Kidney epithelial cell (primary cell): Measurements from ENCODE around the gene TTC23L. TPM values are rescaled to one million over a fixed set of nuclear protein-coding genes. Genes with fewer than 3 reads are reported as not detected.

Experiments used
- DNase-seq: peaks from one replicate; pipeline ENCODE4 v3.0.0-alpha.2; 2010; ENCODE audit warnings: low read depth
- H3K27me3 ChIP-seq: 2 replicates; pipeline ENCODE4 v1.6.0; 2011; ENCODE audit warnings: low read length; ENCODE audit not compliant: control insufficient read depth, insufficient read depth
- H3K36me3 ChIP-seq: 2 replicates; pipeline ENCODE4 v1.5.1; 2011; ENCODE audit warnings: low read length; ENCODE audit not compliant: control insufficient read depth, insufficient read depth
- H3K4me3 ChIP-seq: 2 replicates; pipeline ENCODE4 v1.5.1; 2011; ENCODE audit warnings: low read depth, mild to moderate bottlenecking, control low read depth, low read length
- CTCF ChIP-seq: IDR thresholded peaks from 2 replicates; pipeline ENCODE4 v1.5.1; 2011; ENCODE audit warnings: mild to moderate bottlenecking, moderate library complexity, low read length, control low read depth, inconsistent platforms; ENCODE audit not compliant: insufficient read depth, poor library complexity, severe bottlenecking
- total RNA-seq: library from RNA; depleted of rRNA; stranded (reverse); fragments of >200 nt; gene quantifications from 2 replicates; pipeline ENCODE4 v1.2.3, GENCODE V29; 2015

Gene TTC23L
- total RNA-seq, 1 donor from 2014 or later: 2.1 TPM

GRCh38 chr5:34834794-34835089, 4.2 kb upstream of the TTC23L start:
- DNase-seq: no peak
- Histone ChIP-seq H3K36me3 (no peaks in the 10 kb centered on the region), H3K27me3 (no peaks in the 10 kb centered on the region), H3K4me3 (no peak overlapping the region)
- TF ChIP-seq CTCF: no peak

GRCh38 chr5:34835664-34836063, 3.3 kb upstream of the TTC23L start:
- no peak for TF ChIP-seq CTCF
- DNase-seq: no peak
- Histone ChIP-seq H3K27me3 (no peaks in the 10 kb centered on the region), H3K4me3 (no peak overlapping the region), H3K36me3 (no peaks in the 10 kb centered on the region)

GRCh38 chr5:34841816-34842215, 2.9 kb downstream of the TTC23L start:
- Histone ChIP-seq H3K4me3 (no peak overlapping the region), H3K36me3 (no peaks in the 10 kb centered on the region), H3K27me3 (no peaks in the 10 kb centered on the region)
- no peak for TF ChIP-seq CTCF
- DNase-seq: no peak

- no peak for TF ChIP-seq CTCF
- no peak for DNase-seq
Measured at GRCh38 chr5:34842554-34842953, 3.6 kb downstream of the TTC23L start.

GRCh38 chr5:34843497-34843896, 4.5 kb downstream of the TTC23L start:
- H3K36me3 ChIP-seq: no peaks in the 10 kb centered on the region
- no peak for TF ChIP-seq CTCF
- H3K4me3 ChIP-seq: no peak overlapping the region
- DNase-seq: no peak
- no peaks in the 10 kb centered on the region for H3K27me3 ChIP-seq

More at GRCh38 chr5:34842554-34842953, 3.6 kb downstream of the TTC23L start:
- Histone ChIP-seq H3K36me3 (no peaks in the 10 kb centered on the region), H3K4me3 (no peak overlapping the region), H3K27me3 (no peaks in the 10 kb centered on the region)

- H3K27me3 ChIP-seq: no peaks in the 10 kb centered on the region
- no peaks in the 10 kb centered on the region for H3K36me3 ChIP-seq
- no peak overlapping the region for H3K4me3 ChIP-seq
- TF ChIP-seq CTCF: no peak
- DNase-seq: no peak
Measured at GRCh38 chr5:34844106-34844505, 5.1 kb downstream of the TTC23L start.
